ENCODE data around the gene PITX1. TPM values are rescaled to one million over a fixed set of nuclear protein-coding genes. Genes with fewer than 3 reads are reported as not detected.
"Not testable (repeated sequence)": the region's sequence is repeated elsewhere in the genome, so short reads cannot be mapped to it uniquely, and the experiment has no call there.

The PITX1 gene
- polyA plus RNA-seq, 3 donors, result not detected

GRCh38 chr5:134994560-134995156 is 39.4 kb downstream of the PITX1 start:
- DNase-seq (ENCODE audit: extremely low read depth in 1 of 11, low read depth in 9 of 11, low spot score in 4 of 11), result no peak

GRCh38 chr5:134993161-134993560 is 40.9 kb downstream of the PITX1 start:
- no peak for DNase-seq (ENCODE audit: extremely low read depth in 1 of 11, low read depth in 9 of 11, low spot score in 4 of 11)

- DNase-seq (ENCODE audit: extremely low read depth in 1 of 11, low read depth in 9 of 11, low spot score in 4 of 11), result no peak
Measured at GRCh38 chr5:134992148-134992547, 41.9 kb downstream of the PITX1 start.

GRCh38 chr5:134990183-134990582 is 43.8 kb downstream of the PITX1 start:
- not testable (repeated sequence) for DNase-seq (ENCODE audit: extremely low read depth in 1 of 11, low read depth in 9 of 11, low spot score in 4 of 11)

- no peak for DNase-seq (ENCODE audit: extremely low read depth in 1 of 11, low read depth in 9 of 11, low spot score in 4 of 11)
Measured at GRCh38 chr5:134989266-134989830, 44.7 kb downstream of the PITX1 start.

- no peak for DNase-seq (ENCODE audit: extremely low read depth in 1 of 11, low read depth in 9 of 11, low spot score in 4 of 11)
Measured at GRCh38 chr5:134982230-134982629, 51.8 kb downstream of the PITX1 start.

GRCh38 chr5:134979416-134979815 is 54.6 kb downstream of the PITX1 start:
- no peak for DNase-seq (ENCODE audit: extremely low read depth in 1 of 11, low read depth in 9 of 11, low spot score in 4 of 11)

Other genes starting within 250 kb of the PITX1 start
- gene C5orf24, start 188.3 kb downstream of the PITX1 start, polyA plus RNA-seq (ENCODE audit: insufficient read length in 3 of 3), result 100 to 1,000 TPM in 2 of 3 donors, 10 to 100 TPM in 1; 90.8 to 112 (median 108) TPM
- gene TXNDC15, start 159.9 kb downstream of the PITX1 start, polyA plus RNA-seq (ENCODE audit: insufficient read length in 3 of 3), result 10 to 100 TPM; 80.0 to 89.5 (median 82.3) TPM
- gene PCBD2, start 129.1 kb downstream of the PITX1 start, polyA plus RNA-seq (ENCODE audit: insufficient read length in 3 of 3), result 10 to 100 TPM; 10.5 to 16.5 (median 12.2) TPM
- 1 to 10 TPM in 2 of 3 donors, under 1 TPM in 1; 0.89 to 1.3 (median 1.3) TPM for gene CATSPER3, start 66.3 kb downstream of the PITX1 start, polyA plus RNA-seq (ENCODE audit: insufficient read length in 3 of 3)